Thyroid gland (tissue), 4 donors: ENCODE measurements around the gene C1orf159.

Source experiments
- CTCF ChIP-seq, 6 experiments: fragments of 200-600 bp in 3 of 6; fragments of 450-650 bp in 3 of 6; sonication (generic) in 3 of 6; IDR thresholded peaks; one replicate each; pipeline ENCODE4 v1.5.1; 2016 to 2019; ENCODE audit warnings: antibody characterized with exemption in 6 of 6, mild to moderate bottlenecking in 2 of 6, inconsistent platforms in 1 of 6, moderate library complexity in 1 of 6
- POLR2A ChIP-seq, 2 donors: fragments of 450-650 bp; IDR thresholded peaks; one replicate each; pipeline ENCODE4 v1.6.1; 2017; ENCODE audit warnings: antibody characterized with exemption in 2 of 2, mild to moderate bottlenecking in 2 of 2, moderate library complexity in 1 of 2

GRCh38 chr1:1067860-1068516 lies 47.9 kb downstream of the C1orf159 start:
- TF ChIP-seq POLR2A (IDR thresholded peaks at IDR 0.05) (no peak), CTCF (IDR thresholded peaks at IDR 0.05) (no peak)
